GM19351 (cell line): ENCODE results near the gene CRYBG2.
A peak's percentile ranks its signal among the peaks of the same experiment; 100 is the strongest.
"Not testable (repeated sequence)": the region's sequence is repeated elsewhere in the genome, so short reads cannot be mapped to it uniquely, and the experiment has no call there.

Experiments used
- ATAC-seq: cut with Tn5 transposase; IDR thresholded peaks from one replicate; pipeline ENCODE4 v1.9.1; 2021; ENCODE audit warnings: mild to moderate bottlenecking, moderate library complexity; ENCODE audit not compliant: unreplicated experiment

CRYBG2 gene

GRCh38 chr1:26322042-26322331, 31.9 kb downstream of the CRYBG2 start:
- no peak for ATAC-seq

GRCh38 chr1:26321315-26322041, 32.5 kb downstream of the CRYBG2 start:
- peak; percentile 46 for ATAC-seq

GRCh38 chr1:26320896-26321295, 33.0 kb downstream of the CRYBG2 start:
- no peak for ATAC-seq

- ATAC-seq, result no peak
These were observed 35.4 kb downstream of the CRYBG2 start for GRCh38 chr1:26318338-26319064.

GRCh38 chr1:26317612-26318337, 36.2 kb downstream of the CRYBG2 start, which contains the start of gene CD52:
TSS of gene CD52 (plus strand) at chr1:26317958. CDS start at chr1:26318018, 60 bp downstream.
- ATAC-seq, result peak; percentile 47

GRCh38 chr1:26317146-26317545, 36.8 kb downstream of the CRYBG2 start:
- ATAC-seq, result no peak

- no peak for ATAC-seq
These were observed 37.8 kb downstream of the CRYBG2 start for GRCh38 chr1:26315874-26316850.

- no peak for ATAC-seq
These were observed 39.4 kb downstream of the CRYBG2 start for GRCh38 chr1:26314501-26314900.

GRCh38 chr1:26307966-26308899, 45.7 kb downstream of the CRYBG2 start:
- not testable (repeated sequence) for ATAC-seq

- ATAC-seq, result no peak
These were observed 46.6 kb downstream of the CRYBG2 start for GRCh38 chr1:26307363-26307781.

GRCh38 chr1:26306290-26307229, 47.4 kb downstream of the CRYBG2 start, which contains the start of gene UBXN11:
TSS of gene UBXN11 (minus strand) at chr1:26306636. CDS start at chr1:26302883, 3,753 bp downstream.
- peak; percentile 98 for ATAC-seq

- ATAC-seq, result no peak
These were observed 48.2 kb downstream of the CRYBG2 start for GRCh38 chr1:26305667-26306289.

- ATAC-seq, result no peak
These were observed 51.1 kb downstream of the CRYBG2 start for GRCh38 chr1:26302733-26303405.

GRCh38 chr1:26300578-26301275, 53.2 kb downstream of the CRYBG2 start:
- ATAC-seq, result no peak

- no peak for ATAC-seq
These were observed 56.2 kb downstream of the CRYBG2 start for GRCh38 chr1:26297791-26298124.

- no peak for ATAC-seq
These were observed 56.7 kb downstream of the CRYBG2 start for GRCh38 chr1:26297057-26297790.
